ENCODE measurements around the gene LRP6.

LRP6 gene

GRCh38 chr12:12068751-12069150, 198.1 kb downstream of the LRP6 start:
- no peak for DNase-seq

All from NCI-H526 treated with DMSO at 0.1 percent for 48 hours (cell line).